ENCODE results near the gene CADM3. TPM values are rescaled to one million over a fixed set of nuclear protein-coding genes. Genes with fewer than 3 reads are reported as not detected.

The CADM3 gene
- total and polyA plus RNA-seq, 2 experiments from 2014 or later, result 2.0 to 4.4 TPM

DNA sequence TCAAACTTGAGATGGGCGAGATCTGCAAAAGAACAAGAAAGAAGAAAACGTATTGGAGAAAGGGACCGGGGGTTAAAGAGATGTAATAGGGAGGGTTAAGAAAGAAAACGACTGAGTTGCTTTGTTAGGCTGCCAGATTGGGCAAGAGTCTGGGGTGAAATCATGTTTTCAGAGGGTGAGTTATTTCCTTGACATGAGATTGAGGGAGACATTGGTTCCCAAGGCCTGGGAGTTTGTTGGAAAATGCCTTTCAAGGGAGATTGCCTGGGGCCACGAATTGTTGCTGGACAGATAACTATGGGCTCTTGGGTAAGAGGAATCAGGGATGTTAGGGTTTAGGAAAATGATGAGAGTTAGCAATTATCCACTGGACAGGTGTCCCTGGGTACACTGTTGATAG lies 776 bp upstream of the CADM3 start:
- Histone ChIP-seq H3K36me3 (ENCODE audit: insufficient read depth) (no peaks in the 10 kb centered on the region), H3K4me2 (peak overlapping the region; percentile 99), H3K4me3 (peak overlapping the region; percentile 93), H3K79me2 (replicated peaks; ENCODE audit: insufficient read depth) (no peaks in the 10 kb centered on the region), H3F3A (replicated peaks; ENCODE audit: low read depth) (no peaks in the 10 kb centered on the region), H3K9me2 (ENCODE audit: insufficient read depth) (no peaks in the 10 kb centered on the region), H3K4me1 (ENCODE audit: insufficient read depth) (peaks cover 9% of the 10 kb centered on the region; the same call in 1 of the 2 replicates), H3K27ac (ENCODE audit: low read depth) (no peak overlapping the region), H2AFZ (peak overlapping the region; percentile 85), H4K20me1 (replicated peaks; ENCODE audit: insufficient read depth) (peaks cover 1% of the 10 kb centered on the region), H3K27me3 (ENCODE audit: insufficient read depth) (peaks cover 12% of the 10 kb centered on the region; the same call in 1 of the 2 replicates)
- H3K27ac Mint-ChIP-seq, result no peak overlapping the region
- peak overlapping the region; percentile 87 for H3K4me3 Mint-ChIP-seq
- H3K4me1 Mint-ChIP-seq, result peaks cover 13% of the 10 kb centered on the region
- ATAC-seq (no peak), DNase-seq (ENCODE audit: low spot score) (no peak)
- H3K9me3 Mint-ChIP-seq, result no peaks in the 10 kb centered on the region
- TF ChIP-seq, protein P1, sequence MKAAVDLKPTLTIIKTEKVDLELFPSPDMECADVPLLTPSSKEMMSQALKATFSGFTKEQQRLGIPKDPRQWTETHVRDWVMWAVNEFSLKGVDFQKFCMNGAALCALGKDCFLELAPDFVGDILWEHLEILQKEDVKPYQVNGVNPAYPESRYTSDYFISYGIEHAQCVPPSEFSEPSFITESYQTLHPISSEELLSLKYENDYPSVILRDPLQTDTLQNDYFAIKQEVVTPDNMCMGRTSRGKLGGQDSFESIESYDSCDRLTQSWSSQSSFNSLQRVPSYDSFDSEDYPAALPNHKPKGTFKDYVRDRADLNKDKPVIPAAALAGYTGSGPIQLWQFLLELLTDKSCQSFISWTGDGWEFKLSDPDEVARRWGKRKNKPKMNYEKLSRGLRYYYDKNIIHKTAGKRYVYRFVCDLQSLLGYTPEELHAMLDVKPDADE (IDR thresholded peaks at IDR 0.05), result no peak
- TF ChIP-seq, protein P2, sequence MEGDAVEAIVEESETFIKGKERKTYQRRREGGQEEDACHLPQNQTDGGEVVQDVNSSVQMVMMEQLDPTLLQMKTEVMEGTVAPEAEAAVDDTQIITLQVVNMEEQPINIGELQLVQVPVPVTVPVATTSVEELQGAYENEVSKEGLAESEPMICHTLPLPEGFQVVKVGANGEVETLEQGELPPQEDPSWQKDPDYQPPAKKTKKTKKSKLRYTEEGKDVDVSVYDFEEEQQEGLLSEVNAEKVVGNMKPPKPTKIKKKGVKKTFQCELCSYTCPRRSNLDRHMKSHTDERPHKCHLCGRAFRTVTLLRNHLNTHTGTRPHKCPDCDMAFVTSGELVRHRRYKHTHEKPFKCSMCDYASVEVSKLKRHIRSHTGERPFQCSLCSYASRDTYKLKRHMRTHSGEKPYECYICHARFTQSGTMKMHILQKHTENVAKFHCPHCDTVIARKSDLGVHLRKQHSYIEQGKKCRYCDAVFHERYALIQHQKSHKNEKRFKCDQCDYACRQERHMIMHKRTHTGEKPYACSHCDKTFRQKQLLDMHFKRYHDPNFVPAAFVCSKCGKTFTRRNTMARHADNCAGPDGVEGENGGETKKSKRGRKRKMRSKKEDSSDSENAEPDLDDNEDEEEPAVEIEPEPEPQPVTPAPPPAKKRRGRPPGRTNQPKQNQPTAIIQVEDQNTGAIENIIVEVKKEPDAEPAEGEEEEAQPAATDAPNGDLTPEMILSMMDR (conservative IDR thresholded peaks at IDR 0.05; ENCODE audit: low read depth in 2 of 2), result no peak
- no peak for TF ChIP-seq POLR2AphosphoS5 (IDR thresholded peaks at IDR 0.05; ENCODE audit: low read depth)
- no peak for TF ChIP-seq CREB1 (CRISPR knock-in tag; IDR thresholded peaks at IDR 0.05; ENCODE audit: low read depth)
- TF ChIP-seq STAT1 (IDR thresholded peaks at IDR 0.05; ENCODE audit: unreplicated experiment), result no peak
- no peaks in the 10 kb centered on the region; the same call in 2 of the 3 replicates for H3K36me3 Mint-ChIP-seq (ENCODE audit: low read depth)
- peaks cover 9% of the 10 kb centered on the region for H3K27me3 Mint-ChIP-seq (ENCODE audit: insufficient read depth, low read depth, poor library complexity)

DNA sequence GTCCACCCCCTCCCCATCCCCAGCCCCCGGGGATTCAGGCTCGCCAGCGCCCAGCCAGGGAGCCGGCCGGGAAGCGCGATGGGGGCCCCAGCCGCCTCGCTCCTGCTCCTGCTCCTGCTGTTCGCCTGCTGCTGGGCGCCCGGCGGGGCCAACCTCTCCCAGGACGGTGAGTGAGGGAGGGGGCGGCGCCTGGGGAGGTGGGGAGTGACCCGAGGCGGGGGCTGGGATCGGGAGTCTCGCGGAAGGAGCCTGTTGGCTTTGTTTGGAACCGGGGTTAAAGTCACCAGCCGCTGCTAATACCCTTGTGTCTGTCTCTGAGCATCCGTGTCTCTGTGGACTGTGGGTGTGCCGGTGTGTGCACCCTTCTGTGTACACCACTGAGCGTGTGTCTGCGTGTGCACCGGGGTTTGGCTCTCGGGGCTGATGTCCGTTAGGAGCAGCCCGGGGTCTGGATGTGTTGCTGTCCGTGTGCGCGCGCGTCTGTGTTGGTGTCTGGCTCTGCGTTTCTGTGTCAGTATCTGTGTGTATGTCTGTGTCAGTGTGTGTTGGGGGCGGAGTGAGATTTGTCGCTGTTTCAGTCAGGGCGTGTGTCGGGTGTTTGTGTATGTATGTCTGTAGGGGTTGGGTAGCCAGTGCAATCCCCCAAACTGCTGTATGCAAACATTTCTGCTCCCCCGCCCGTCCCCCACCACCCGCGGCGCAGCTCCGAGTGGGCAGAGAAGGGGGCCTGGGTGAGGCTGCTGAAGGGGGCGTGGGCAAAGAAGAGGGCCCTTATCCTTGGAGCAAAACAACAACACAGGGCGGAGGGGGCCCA lies 480 bp downstream of the CADM3 start:
- Histone ChIP-seq H3F3A (replicated peaks; ENCODE audit: low read depth) (no peaks in the 10 kb centered on the region), H3K9me2 (ENCODE audit: insufficient read depth) (no peaks in the 10 kb centered on the region), H3K27me3 (ENCODE audit: insufficient read depth) (peaks cover 12% of the 10 kb centered on the region; the same call in 1 of the 2 replicates), H2AFZ (peak overlapping the region; percentile 85), H4K20me1 (replicated peaks; ENCODE audit: insufficient read depth) (peaks cover 14% of the 10 kb centered on the region), H3K36me3 (ENCODE audit: insufficient read depth) (no peaks in the 10 kb centered on the region), H3K4me1 (ENCODE audit: insufficient read depth) (peaks cover 9% of the 10 kb centered on the region; the same call in 1 of the 2 replicates), H3K4me3 (peak overlapping the region; percentile 93), H3K4me2 (peak overlapping the region; percentile 99), H3K79me2 (replicated peaks; ENCODE audit: insufficient read depth) (peaks cover 4% of the 10 kb centered on the region; the same call in 1 of the 2 replicates), H3K27ac (ENCODE audit: low read depth) (no peak overlapping the region)
- ATAC-seq (peak; percentile 53), DNase-seq (ENCODE audit: low spot score) (peak; percentile 73)
- no peaks in the 10 kb centered on the region for H3K9me3 Mint-ChIP-seq
- peak overlapping the region; percentile 87 for H3K4me3 Mint-ChIP-seq
- peaks cover 13% of the 10 kb centered on the region for H3K4me1 Mint-ChIP-seq
- H3K27ac Mint-ChIP-seq, result no peak overlapping the region
- H3K27me3 Mint-ChIP-seq (ENCODE audit: insufficient read depth, low read depth, poor library complexity), result peaks cover 9% of the 10 kb centered on the region
- no peaks in the 10 kb centered on the region; the same call in 2 of the 3 replicates for H3K36me3 Mint-ChIP-seq (ENCODE audit: low read depth)
- TF ChIP-seq, protein P1 (IDR thresholded peaks at IDR 0.05), result no peak
- TF ChIP-seq STAT1 (IDR thresholded peaks at IDR 0.05; ENCODE audit: unreplicated experiment), result no peak
- TF ChIP-seq NANOG (IDR thresholded peaks at IDR 0.05; ENCODE audit: borderline replicate concordance), result no peak
- TF ChIP-seq EZH2 (IDR thresholded peaks at IDR 0.05; ENCODE audit: low read depth, unreplicated experiment), result no peak
- TF ChIP-seq JUNB (IDR thresholded peaks at IDR 0.05; ENCODE audit: unreplicated experiment), result no peak
- TF ChIP-seq, protein P3, sequence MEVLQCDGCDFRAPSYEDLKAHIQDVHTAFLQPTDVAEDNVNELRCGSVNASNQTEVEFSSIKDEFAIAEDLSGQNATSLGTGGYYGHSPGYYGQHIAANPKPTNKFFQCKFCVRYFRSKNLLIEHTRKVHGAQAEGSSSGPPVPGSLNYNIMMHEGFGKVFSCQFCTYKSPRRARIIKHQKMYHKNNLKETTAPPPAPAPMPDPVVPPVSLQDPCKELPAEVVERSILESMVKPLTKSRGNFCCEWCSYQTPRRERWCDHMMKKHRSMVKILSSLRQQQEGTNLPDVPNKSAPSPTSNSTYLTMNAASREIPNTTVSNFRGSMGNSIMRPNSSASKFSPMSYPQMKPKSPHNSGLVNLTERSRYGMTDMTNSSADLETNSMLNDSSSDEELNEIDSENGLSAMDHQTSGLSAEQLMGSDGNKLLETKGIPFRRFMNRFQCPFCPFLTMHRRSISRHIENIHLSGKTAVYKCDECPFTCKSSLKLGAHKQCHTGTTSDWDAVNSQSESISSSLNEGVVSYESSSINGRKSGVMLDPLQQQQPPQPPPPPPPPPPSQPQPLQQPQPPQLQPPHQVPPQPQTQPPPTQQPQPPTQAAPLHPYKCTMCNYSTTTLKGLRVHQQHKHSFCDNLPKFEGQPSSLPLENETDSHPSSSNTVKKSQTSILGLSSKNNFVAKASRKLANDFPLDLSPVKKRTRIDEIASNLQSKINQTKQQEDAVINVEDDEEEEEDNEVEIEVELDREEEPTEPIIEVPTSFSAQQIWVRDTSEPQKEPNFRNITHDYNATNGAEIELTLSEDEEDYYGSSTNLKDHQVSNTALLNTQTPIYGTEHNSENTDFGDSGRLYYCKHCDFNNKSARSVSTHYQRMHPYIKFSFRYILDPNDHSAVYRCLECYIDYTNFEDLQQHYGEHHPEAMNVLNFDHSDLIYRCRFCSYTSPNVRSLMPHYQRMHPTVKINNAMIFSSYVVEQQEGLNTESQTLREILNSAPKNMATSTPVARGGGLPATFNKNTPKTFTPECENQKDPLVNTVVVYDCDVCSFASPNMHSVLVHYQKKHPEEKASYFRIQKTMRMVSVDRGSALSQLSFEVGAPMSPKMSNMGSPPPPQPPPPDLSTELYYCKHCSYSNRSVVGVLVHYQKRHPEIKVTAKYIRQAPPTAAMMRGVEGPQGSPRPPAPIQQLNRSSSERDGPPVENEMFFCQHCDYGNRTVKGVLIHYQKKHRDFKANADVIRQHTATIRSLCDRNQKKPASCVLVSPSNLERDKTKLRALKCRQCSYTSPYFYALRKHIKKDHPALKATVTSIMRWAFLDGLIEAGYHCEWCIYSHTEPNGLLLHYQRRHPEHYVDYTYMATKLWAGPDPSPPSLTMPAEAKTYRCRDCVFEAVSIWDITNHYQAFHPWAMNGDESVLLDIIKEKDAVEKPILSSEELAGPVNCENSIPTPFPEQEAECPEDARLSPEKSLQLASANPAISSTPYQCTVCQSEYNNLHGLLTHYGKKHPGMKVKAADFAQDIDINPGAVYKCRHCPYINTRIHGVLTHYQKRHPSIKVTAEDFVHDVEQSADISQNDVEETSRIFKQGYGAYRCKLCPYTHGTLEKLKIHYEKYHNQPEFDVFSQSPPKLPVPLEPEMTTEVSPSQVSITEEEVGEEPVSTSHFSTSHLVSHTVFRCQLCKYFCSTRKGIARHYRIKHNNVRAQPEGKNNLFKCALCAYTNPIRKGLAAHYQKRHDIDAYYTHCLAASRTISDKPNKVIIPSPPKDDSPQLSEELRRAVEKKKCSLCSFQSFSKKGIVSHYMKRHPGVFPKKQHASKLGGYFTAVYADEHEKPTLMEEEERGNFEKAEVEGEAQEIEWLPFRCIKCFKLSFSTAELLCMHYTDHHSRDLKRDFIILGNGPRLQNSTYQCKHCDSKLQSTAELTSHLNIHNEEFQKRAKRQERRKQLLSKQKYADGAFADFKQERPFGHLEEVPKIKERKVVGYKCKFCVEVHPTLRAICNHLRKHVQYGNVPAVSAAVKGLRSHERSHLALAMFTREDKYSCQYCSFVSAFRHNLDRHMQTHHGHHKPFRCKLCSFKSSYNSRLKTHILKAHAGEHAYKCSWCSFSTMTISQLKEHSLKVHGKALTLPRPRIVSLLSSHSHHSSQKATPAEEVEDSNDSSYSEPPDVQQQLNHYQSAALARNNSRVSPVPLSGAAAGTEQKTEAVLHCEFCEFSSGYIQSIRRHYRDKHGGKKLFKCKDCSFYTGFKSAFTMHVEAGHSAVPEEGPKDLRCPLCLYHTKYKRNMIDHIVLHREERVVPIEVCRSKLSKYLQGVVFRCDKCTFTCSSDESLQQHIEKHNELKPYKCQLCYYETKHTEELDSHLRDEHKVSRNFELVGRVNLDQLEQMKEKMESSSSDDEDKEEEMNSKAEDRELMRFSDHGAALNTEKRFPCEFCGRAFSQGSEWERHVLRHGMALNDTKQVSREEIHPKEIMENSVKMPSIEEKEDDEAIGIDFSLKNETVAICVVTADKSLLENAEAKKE (CRISPR knock-in tag; IDR thresholded peaks at IDR 0.05), result no peak
- TF ChIP-seq EZH2phosphoT487 (IDR thresholded peaks at IDR 0.05; ENCODE audit: unreplicated experiment), result no peak
